Brain microvascular endothelial cell (primary cell): Measurements from ENCODE around the gene KLHL13.

ENCODE experiments used
- DNase-seq: peaks from one replicate; pipeline ENCODE4 v3.0.0-alpha.2; 2020
- H3K27ac ChIP-seq: fragments of 250-450 bp; sonication (Bioruptor Pico); 2 replicates; pipeline ENCODE4 v1.5.1; 2020; ENCODE audit warnings: mild to moderate bottlenecking, moderate library complexity
- H3K27me3 ChIP-seq: fragments of 250-450 bp; sonication (Bioruptor Pico); replicated peaks from 2 replicates; pipeline ENCODE4 v1.5.1; 2020; ENCODE audit warnings: mild to moderate bottlenecking
- H3K36me3 ChIP-seq: fragments of 250-450 bp; sonication (Bioruptor Pico); replicated peaks from 2 replicates; pipeline ENCODE4 v1.5.1; 2020; ENCODE audit warnings: mild to moderate bottlenecking
- H3K4me3 ChIP-seq: 2 replicates; pipeline ENCODE4 v1.5.1; 2011; ENCODE audit warnings: low read depth, mild to moderate bottlenecking, control low read depth, low read length, moderate library complexity
- CTCF ChIP-seq: IDR thresholded peaks from 2 replicates; pipeline ENCODE4 v1.5.1; 2011; ENCODE audit warnings: low read depth, mild to moderate bottlenecking, moderate library complexity, low read length, control low read depth, inconsistent platforms; ENCODE audit errors: missing control alignments
- in situ Hi-C: cut with HindIII; loops from 2 replicates; pipeline ENCODE4 v1.10.0; 2017; ENCODE audit warnings: low sequenced_read_pairs, low pct_ligation_motif_present

The KLHL13 gene

GRCh38 chrX:118047446-118048186 is 69.0 kb downstream of the KLHL13 start:
- no peak overlapping the region for H3K4me3 ChIP-seq
- no peak overlapping the region for H3K27ac ChIP-seq
- no peak for DNase-seq
- no peaks in the 10 kb centered on the region for H3K36me3 ChIP-seq
- in situ Hi-C loops: no loop called here
- no peaks in the 10 kb centered on the region for H3K27me3 ChIP-seq
- TF ChIP-seq CTCF: no peak

- no peak for DNase-seq
- H3K27me3 ChIP-seq: no peaks in the 10 kb centered on the region
- no peak for TF ChIP-seq CTCF
- no peak overlapping the region for H3K27ac ChIP-seq
- H3K36me3 ChIP-seq: no peaks in the 10 kb centered on the region
- in situ Hi-C loops: no loop called here
- H3K4me3 ChIP-seq: no peak overlapping the region
These were observed 77.0 kb downstream of the KLHL13 start for GRCh38 chrX:118039591-118039990.

GRCh38 chrX:118038614-118039365 is 77.8 kb downstream of the KLHL13 start:
- no peak overlapping the region for H3K4me3 ChIP-seq
- no peak for TF ChIP-seq CTCF
- in situ Hi-C loops: no loop called here
- H3K36me3 ChIP-seq: no peaks in the 10 kb centered on the region
- no peak for DNase-seq
- no peaks in the 10 kb centered on the region for H3K27me3 ChIP-seq
- no peak overlapping the region for H3K27ac ChIP-seq

GRCh38 chrX:118026631-118027030 is 90.0 kb downstream of the KLHL13 start:
- H3K4me3 ChIP-seq: no peak overlapping the region
- no peak overlapping the region for H3K27ac ChIP-seq
- in situ Hi-C loops: no loop called here
- TF ChIP-seq CTCF: no peak
- H3K27me3 ChIP-seq: no peaks in the 10 kb centered on the region
- DNase-seq: no peak
- no peaks in the 10 kb centered on the region for H3K36me3 ChIP-seq

GRCh38 chrX:118025226-118025625 is 91.4 kb downstream of the KLHL13 start:
- Histone ChIP-seq H3K27me3 (no peaks in the 10 kb centered on the region), H3K36me3 (no peaks in the 10 kb centered on the region), H3K27ac (no peak overlapping the region), H3K4me3 (no peak overlapping the region)
- TF ChIP-seq CTCF: no peak
- in situ Hi-C loops: no loop called here
- no peak for DNase-seq

GRCh38 chrX:118024482-118024881 is 92.1 kb downstream of the KLHL13 start:
- Histone ChIP-seq H3K27ac (no peak overlapping the region), H3K27me3 (no peaks in the 10 kb centered on the region), H3K4me3 (no peak overlapping the region), H3K36me3 (no peaks in the 10 kb centered on the region)
- TF ChIP-seq CTCF: no peak
- DNase-seq: no peak
- in situ Hi-C loops: no loop called here
